ENCODE data around the gene ANTKMT. TPM values are rescaled to one million over a fixed set of nuclear protein-coding genes. Genes with fewer than 3 reads are reported as not detected.

Gene ANTKMT
- total and polyA plus RNA-seq, 2 of the 8 experiments (the other 6 are each of a cell fraction or from before 2014, with no cell fraction given): 26.5 to 26.6 TPM

- Histone ChIP-seq H2BK5ac (ENCODE audit: low read depth, low read length) (no peak overlapping the region), H3K14ac (ENCODE audit: insufficient read length) (no peak overlapping the region), H3K18ac (ENCODE audit: extremely low read depth, low read length) (no peak overlapping the region), H3K9ac (replicated peaks in 1 of 4; ENCODE audit: extremely low read depth in 1 of 4, low read depth in 3 of 4, low read length in 3 of 4) (no peak overlapping the region), H3K36me3 (ENCODE audit: control insufficient read depth in 2 of 4, insufficient read depth in 4 of 4, low read length in 3 of 4) (peaks cover 14 to 44% (median 33%) of the 10 kb centered on the region in 4 experiments), H2AK5ac (ENCODE audit: low read depth, low read length) (no peak overlapping the region), H3K23ac (ENCODE audit: insufficient read length) (no peak overlapping the region), H3K27me3 (replicated peaks in 1 of 4; ENCODE audit: control insufficient read depth in 3 of 4, extremely low read depth in 1 of 4, insufficient read depth in 3 of 4, low read length in 3 of 4) (peaks cover 0 to 2% (median 0%) of the 10 kb centered on the region in 4 experiments; a peak in 2 of 7 replicates), H3K9me3 (ENCODE audit: insufficient read depth in 2 of 2, low read depth in 1 of 2, low read length in 1 of 2) (no peaks in the 10 kb centered on the region), H3K79me2 (ENCODE audit: control insufficient read depth in 1 of 2, insufficient read depth in 2 of 2, low read length in 2 of 2) (peaks cover 0 to 13% of the 10 kb centered on the region in 2 experiments; a peak in 1 of 4 replicates), H3K4me3 (ENCODE audit: extremely low read depth in 1 of 4, insufficient read depth in 2 of 4, low read depth in 3 of 4, low read length in 4 of 4) (no peak overlapping the region), H2BK20ac (ENCODE audit: low read length) (no peak overlapping the region), H2BK15ac (ENCODE audit: low read length) (no peak overlapping the region), H3K4me1 (replicated peaks in 1 of 4; ENCODE audit: control insufficient read depth in 3 of 4, insufficient read depth in 4 of 4, low read length in 3 of 4) (peaks cover 0 to 27% (median 24%) of the 10 kb centered on the region in 4 experiments; a peak in 6 of 7 replicates), H2BK120ac (replicated peaks; ENCODE audit: low read depth, low read length) (no peak overlapping the region), H4K8ac (ENCODE audit: extremely low read depth, insufficient read depth, low read length) (no peak overlapping the region), H2AFZ (ENCODE audit: low read length) (no peak overlapping the region), H3K4ac (replicated peaks; ENCODE audit: insufficient read length, low read depth, low read length) (no peak overlapping the region), H4K20me1 (replicated peaks in 1 of 2; ENCODE audit: control insufficient read depth in 1 of 2, insufficient read depth in 2 of 2, low read length in 2 of 2) (peaks cover 5 to 27% of the 10 kb centered on the region in 2 experiments), H4K5ac (ENCODE audit: insufficient read length, low read depth, low read length) (no peak overlapping the region), H3K23me2 (ENCODE audit: low read depth, low read length) (peaks cover 12% of the 10 kb centered on the region), H3K56ac (replicated peaks; ENCODE audit: insufficient read length, low read depth, low read length) (no peak overlapping the region), H2BK12ac (ENCODE audit: low read depth, low read length) (no peak overlapping the region), H4K91ac (replicated peaks; ENCODE audit: insufficient read length, low read length) (no peak overlapping the region), H3K79me1 (ENCODE audit: low read depth, low read length) (peaks cover 13% of the 10 kb centered on the region), H3K27ac (ENCODE audit: low read depth, low read length) (no peak overlapping the region), H3K4me2 (ENCODE audit: insufficient read depth in 1 of 2, low read depth in 2 of 2, low read length in 2 of 2) (no peak overlapping the region)
- TF ChIP-seq YY1 (IDR thresholded peaks at IDR 0.05; ENCODE audit: low read depth, low read length) (no peak), SIRT6 (IDR thresholded peaks at IDR 0.05; ENCODE audit: low read length) (no peak), JUND (IDR thresholded peaks at IDR 0.05; ENCODE audit: low read length) (no peak), ASH2L (IDR thresholded peaks at IDR 0.05; ENCODE audit: low read length) (no peak)
- ChIA-PET POLR2A (ENCODE audit: partially characterized antibody) (interaction anchor here (1.0 to 17.4 kb wide), 4 partner anchors 6 to 40 kb away, joined by 3 to 214 read pairs (median 108); partner anchors contain the start of genes JMJD8, RHBDL1, RHOT2 and STUB1), CTCF (ENCODE audit: partially characterized antibody) (interaction anchor here (1.3 to 12.0 kb wide), 4 partner anchors 12 to 90 kb away, joined by 5 to 75 read pairs (median 5); partner anchors contain the start of gene WDR24)
- WGBS, 2 experiments (ENCODE audit: extremely low coverage in 1 of 2, insufficient coverage in 1 of 2, insufficient read length in 1 of 2, insufficient replicate concordance in 2 of 2, low coverage in 1 of 2, low lambda C conversion rate in 2 of 2, missing lambda C conversion rate in 1 of 2): 93% methylated on average over 18 of the region's 19 CpGs; no CpG with 5 or more reads in 1 of the 2 experiments
- DNase-seq (ENCODE audit: low read depth in 1 of 2, low spot score in 2 of 2): no peak
- FAIRE-seq: no peak
Measured at GRCh38 chr16:672371-672770, 48.6 kb upstream of the ANTKMT start.
